HL-60 (cell line): ENCODE results near the gene KCNJ6.

Experiments used
- DNase-seq, 2 experiments: peaks; one replicate each; pipeline ENCODE4 v3.0.0-alpha.2; 2010 to 2020; ENCODE audit warnings: low read depth in 1 of 2, low spot score in 1 of 2
- H3K27ac ChIP-seq: fragments of 250-450 bp; sonication (Bioruptor Pico); replicated peaks from 2 replicates; pipeline ENCODE4 v1.5.1; 2020; ENCODE audit warnings: mild to moderate bottlenecking, moderate library complexity
- H3K27me3 ChIP-seq: fragments of 250-450 bp; sonication (Bioruptor Pico); 2 replicates; pipeline ENCODE4 v1.5.1; 2021; ENCODE audit warnings: mild to moderate bottlenecking, moderate library complexity; ENCODE audit not compliant: insufficient read depth, poor library complexity, severe bottlenecking
- H3K4me3 ChIP-seq: replicated peaks from 2 replicates; pipeline ENCODE4 v1.5.1; 2011; ENCODE audit warnings: mild to moderate bottlenecking, control low read depth, low read length; ENCODE audit not compliant: insufficient read depth
- GABPA ChIP-seq: IDR thresholded peaks from 2 replicates; pipeline ENCODE4 v1.6.1; 2012; ENCODE audit warnings: low read depth
- POLR2AphosphoS5 ChIP-seq: IDR thresholded peaks from 2 replicates; pipeline ENCODE4 v1.6.1; 2012; ENCODE audit warnings: low read depth
- SPI1 ChIP-seq: IDR thresholded peaks from 2 replicates; pipeline ENCODE4 v1.6.1; 2012; ENCODE audit warnings: low read depth, mild to moderate bottlenecking, borderline replicate concordance
- TF ChIP-seq, protein P1 (sequence below): IDR thresholded peaks from one replicate; pipeline ENCODE4 v1.5.1; 2011; ENCODE audit warnings: low read length, control low read depth, inconsistent platforms; ENCODE audit not compliant: insufficient read depth
- TF ChIP-seq, protein P2 (sequence below): IDR thresholded peaks from 2 replicates; pipeline ENCODE4 v1.6.1; 2012; ENCODE audit warnings: low read depth; ENCODE audit not compliant: insufficient replicate concordance

KCNJ6 gene

DNA sequence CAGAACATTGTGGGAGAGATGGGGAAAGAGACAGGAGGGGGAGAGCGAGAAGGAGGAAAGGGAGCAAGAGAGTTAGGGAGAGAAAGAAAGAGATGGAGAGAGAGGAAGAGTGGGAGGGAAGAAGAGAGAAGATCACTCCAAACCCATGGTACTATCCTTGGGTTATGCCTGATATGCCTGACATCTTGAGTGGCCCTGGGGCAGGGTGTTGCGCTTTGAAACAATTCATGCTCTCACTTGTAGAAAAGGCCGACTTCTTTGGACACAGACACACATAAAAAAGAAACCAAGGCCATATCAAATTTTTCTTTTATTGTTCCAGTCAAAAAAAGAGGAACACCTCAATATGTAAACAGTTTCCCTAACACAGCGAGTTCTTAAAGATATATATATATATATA is 309.2 kb downstream of the KCNJ6 start:
- TF ChIP-seq POLR2AphosphoS5 (no peak), SPI1 (no peak), GABPA (no peak)
- TF ChIP-seq, protein P1, sequence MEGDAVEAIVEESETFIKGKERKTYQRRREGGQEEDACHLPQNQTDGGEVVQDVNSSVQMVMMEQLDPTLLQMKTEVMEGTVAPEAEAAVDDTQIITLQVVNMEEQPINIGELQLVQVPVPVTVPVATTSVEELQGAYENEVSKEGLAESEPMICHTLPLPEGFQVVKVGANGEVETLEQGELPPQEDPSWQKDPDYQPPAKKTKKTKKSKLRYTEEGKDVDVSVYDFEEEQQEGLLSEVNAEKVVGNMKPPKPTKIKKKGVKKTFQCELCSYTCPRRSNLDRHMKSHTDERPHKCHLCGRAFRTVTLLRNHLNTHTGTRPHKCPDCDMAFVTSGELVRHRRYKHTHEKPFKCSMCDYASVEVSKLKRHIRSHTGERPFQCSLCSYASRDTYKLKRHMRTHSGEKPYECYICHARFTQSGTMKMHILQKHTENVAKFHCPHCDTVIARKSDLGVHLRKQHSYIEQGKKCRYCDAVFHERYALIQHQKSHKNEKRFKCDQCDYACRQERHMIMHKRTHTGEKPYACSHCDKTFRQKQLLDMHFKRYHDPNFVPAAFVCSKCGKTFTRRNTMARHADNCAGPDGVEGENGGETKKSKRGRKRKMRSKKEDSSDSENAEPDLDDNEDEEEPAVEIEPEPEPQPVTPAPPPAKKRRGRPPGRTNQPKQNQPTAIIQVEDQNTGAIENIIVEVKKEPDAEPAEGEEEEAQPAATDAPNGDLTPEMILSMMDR: no peak
- TF ChIP-seq, protein P2, sequence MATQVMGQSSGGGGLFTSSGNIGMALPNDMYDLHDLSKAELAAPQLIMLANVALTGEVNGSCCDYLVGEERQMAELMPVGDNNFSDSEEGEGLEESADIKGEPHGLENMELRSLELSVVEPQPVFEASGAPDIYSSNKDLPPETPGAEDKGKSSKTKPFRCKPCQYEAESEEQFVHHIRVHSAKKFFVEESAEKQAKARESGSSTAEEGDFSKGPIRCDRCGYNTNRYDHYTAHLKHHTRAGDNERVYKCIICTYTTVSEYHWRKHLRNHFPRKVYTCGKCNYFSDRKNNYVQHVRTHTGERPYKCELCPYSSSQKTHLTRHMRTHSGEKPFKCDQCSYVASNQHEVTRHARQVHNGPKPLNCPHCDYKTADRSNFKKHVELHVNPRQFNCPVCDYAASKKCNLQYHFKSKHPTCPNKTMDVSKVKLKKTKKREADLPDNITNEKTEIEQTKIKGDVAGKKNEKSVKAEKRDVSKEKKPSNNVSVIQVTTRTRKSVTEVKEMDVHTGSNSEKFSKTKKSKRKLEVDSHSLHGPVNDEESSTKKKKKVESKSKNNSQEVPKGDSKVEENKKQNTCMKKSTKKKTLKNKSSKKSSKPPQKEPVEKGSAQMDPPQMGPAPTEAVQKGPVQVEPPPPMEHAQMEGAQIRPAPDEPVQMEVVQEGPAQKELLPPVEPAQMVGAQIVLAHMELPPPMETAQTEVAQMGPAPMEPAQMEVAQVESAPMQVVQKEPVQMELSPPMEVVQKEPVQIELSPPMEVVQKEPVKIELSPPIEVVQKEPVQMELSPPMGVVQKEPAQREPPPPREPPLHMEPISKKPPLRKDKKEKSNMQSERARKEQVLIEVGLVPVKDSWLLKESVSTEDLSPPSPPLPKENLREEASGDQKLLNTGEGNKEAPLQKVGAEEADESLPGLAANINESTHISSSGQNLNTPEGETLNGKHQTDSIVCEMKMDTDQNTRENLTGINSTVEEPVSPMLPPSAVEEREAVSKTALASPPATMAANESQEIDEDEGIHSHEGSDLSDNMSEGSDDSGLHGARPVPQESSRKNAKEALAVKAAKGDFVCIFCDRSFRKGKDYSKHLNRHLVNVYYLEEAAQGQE: no peak
- Histone ChIP-seq H3K27me3 (no peaks in the 10 kb centered on the region), H3K27ac (no peak overlapping the region), H3K4me3 (no peak overlapping the region)
- no peak for DNase-seq

DNA sequence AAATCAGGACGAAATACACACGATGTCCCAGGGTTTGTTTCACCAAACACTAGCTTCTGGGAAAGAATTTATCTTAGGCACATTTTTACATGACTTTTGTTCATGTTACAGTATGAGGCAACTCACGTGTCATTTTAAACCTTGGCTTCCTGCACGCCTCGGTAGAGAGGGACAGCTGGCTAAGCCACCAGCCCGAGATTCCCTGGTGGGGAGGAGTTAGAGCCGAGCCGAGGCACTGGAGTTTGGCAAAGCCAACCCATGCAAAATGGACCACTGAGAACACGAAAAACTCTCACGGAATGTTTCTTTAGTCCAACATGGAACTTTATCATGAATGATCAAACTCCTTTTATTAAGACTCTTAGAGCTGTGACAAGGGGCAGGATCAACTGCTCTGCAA is 309.7 kb downstream of the KCNJ6 start:
- TF ChIP-seq POLR2AphosphoS5 (no peak), SPI1 (no peak), GABPA (no peak)
- TF ChIP-seq, protein P2: no peak
- TF ChIP-seq, protein P1: no peak
- Histone ChIP-seq H3K27me3 (no peaks in the 10 kb centered on the region), H3K4me3 (no peak overlapping the region), H3K27ac (no peak overlapping the region)
- no peak for DNase-seq

DNA sequence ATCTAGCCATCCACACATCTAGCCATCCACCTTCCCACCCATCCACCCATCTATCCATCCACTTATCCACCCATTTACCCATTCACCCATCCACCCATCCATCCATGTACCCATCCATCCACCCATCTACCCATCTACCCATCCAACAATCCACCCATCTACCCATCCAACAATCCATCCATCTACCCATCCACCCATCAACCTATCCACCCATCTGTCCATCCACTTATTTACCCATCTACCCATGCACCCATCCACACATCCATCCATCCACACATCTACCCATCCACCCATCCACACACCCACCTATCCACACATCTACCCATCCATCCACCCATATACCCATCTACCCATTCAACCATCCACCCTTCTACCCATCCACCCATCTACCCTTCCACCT is 311.3 kb downstream of the KCNJ6 start:
- Histone ChIP-seq H3K4me3 (no peak overlapping the region), H3K27ac (no peak overlapping the region), H3K27me3 (no peaks in the 10 kb centered on the region)
- TF ChIP-seq, protein P2: no peak
- TF ChIP-seq POLR2AphosphoS5: no peak
- TF ChIP-seq, protein P1: no peak
- no peak for TF ChIP-seq SPI1
- no peak for TF ChIP-seq GABPA
- DNase-seq: no peak
